RCC 7860 (cell line): ENCODE data around the gene MRPS18A.
A peak's percentile ranks its signal among the peaks of the same experiment; 100 is the strongest.
"Not testable (repeated sequence)": the region's sequence is repeated elsewhere in the genome, so short reads cannot be mapped to it uniquely, and the experiment has no call there.

Experiments
- DNase-seq: peaks from one replicate; pipeline ENCODE4 v3.0.0-alpha.2; 2015; ENCODE audit warnings: low spot score
- FAIRE-seq: peaks from 2 replicates; lab custom pipeline; 2012; peaks lifted over from hg19 to GRCh38; lab: Jason Lieb, UNC

MRPS18A gene

GRCh38 chr6:43717822-43718221 is 30.2 kb upstream of the MRPS18A start:
- FAIRE-seq (no peak), DNase-seq (no peak)

DNA sequence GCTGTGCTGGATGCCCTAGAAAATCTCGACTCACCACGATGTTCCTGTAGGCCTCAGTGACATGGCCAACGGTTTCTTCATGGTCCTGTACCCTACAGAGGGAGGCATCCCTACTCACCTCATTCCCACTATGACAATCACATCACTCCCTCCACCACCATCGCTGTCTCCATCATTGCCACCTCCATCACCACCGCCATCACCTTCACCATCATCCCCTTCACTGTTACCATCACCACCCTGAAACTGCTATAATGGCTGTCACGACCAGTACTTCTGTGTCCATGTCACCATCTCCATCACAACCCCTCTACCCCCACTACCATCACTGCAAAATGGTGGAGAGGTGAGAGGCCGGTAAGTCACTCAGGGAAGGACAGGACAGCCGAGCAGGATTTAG is 29.8 kb upstream of the MRPS18A start:
- DNase-seq (no peak), FAIRE-seq (no peak)

DNA sequence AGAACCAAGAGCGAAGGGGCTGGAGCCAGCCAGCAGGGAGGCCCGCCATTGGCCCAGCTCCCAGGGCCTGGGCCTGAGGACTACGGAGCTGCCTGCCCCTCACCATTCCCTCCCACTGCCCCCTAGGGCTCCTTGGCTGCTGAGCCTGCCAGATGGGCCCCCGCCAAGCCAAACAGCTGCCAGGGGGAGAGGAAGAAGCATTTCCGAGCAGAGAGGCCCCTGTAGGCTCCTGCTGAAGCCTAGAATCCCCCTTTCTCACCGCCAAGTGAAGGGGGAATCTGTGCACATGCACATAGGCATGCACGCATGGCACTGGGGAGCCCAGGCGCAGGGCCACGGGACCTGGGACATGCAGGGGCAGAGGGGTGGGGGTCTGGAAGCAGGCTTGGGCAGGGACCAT is 28.5 kb upstream of the MRPS18A start:
- DNase-seq (no peak), FAIRE-seq (no peak)

DNA sequence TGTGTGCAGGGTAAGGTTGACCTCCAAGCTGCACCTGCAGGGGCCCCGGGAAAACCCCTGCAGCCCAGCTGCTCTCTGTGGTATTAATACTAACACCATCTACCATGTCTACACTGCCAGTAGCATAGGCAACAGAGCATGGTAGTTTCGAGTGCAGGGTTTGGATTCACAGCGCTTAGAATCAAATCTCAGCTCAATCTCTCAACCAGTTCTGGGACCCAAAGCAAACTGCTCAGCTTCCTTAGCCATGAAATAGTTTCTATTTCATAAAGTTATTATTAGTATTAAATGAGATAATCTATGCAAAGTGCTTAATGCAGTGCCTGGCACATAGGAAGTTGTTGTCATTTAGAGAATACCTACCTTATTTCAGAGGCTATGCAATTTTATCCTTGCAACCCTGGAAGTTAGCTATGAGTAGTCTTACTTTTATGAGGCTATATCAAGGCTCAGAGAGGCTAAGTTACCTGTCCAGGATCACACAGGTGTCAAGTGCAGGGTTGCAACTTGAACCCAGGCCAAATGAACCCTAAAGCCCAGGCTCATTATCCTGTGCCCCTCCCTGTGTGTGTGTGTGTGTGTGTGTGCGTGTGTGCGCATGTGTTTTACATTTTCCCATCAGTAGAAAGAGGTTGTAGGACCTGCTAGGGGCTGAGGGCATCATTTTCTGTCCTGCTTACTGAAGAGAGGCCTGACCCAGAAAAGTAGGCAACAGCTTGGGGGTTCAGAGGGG is 27.6 kb upstream of the MRPS18A start:
- DNase-seq: no peak
- FAIRE-seq: no peak

- FAIRE-seq (no peak), DNase-seq (no peak)
These were observed 26.9 kb upstream of the MRPS18A start for GRCh38 chr6:43714311-43715055.

GRCh38 chr6:43713643-43714310 is 26.2 kb upstream of the MRPS18A start:
- FAIRE-seq (no peak), DNase-seq (no peak)

DNA sequence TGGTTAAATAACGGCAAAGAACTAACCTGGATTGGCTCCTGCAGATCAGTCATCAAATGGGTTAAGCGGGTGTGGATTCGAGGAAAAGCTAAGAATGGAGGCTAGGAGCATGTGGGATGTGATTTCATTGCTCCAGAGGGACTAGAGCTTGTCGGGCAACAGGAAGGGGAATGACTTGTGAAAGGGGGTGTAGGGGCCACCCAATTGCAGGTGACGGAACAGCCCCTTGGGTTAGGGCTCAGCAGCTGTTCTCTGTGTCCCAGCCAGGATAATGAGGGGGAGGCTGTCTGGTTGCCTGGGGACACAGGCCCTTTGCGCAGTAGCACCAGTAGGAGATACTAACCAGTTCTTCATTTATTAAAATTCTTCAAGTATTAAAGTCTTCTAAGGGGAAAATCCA is 25.0 kb upstream of the MRPS18A start:
- DNase-seq (no peak), FAIRE-seq (no peak)

DNA sequence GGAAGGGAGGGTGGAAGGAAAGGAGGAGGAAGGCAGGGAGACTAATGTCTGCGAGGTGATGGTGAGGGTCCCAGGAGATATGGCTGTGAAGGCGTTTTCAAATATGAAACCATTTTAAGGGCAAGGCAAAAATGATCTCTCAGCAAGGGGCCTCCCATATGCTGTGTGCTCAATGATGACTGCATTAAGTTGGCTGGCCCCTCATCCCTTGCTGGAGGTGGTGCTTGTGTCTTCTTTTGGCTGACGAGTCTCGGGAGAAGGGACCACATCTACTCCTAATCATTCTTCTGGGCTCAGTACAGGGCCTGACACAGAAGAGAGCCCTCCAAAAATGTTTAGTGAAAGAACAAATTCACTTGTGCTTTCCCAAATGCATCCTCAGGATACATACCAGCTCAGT is 23.0 kb upstream of the MRPS18A start:
- no peak for DNase-seq
- no peak for FAIRE-seq

DNA sequence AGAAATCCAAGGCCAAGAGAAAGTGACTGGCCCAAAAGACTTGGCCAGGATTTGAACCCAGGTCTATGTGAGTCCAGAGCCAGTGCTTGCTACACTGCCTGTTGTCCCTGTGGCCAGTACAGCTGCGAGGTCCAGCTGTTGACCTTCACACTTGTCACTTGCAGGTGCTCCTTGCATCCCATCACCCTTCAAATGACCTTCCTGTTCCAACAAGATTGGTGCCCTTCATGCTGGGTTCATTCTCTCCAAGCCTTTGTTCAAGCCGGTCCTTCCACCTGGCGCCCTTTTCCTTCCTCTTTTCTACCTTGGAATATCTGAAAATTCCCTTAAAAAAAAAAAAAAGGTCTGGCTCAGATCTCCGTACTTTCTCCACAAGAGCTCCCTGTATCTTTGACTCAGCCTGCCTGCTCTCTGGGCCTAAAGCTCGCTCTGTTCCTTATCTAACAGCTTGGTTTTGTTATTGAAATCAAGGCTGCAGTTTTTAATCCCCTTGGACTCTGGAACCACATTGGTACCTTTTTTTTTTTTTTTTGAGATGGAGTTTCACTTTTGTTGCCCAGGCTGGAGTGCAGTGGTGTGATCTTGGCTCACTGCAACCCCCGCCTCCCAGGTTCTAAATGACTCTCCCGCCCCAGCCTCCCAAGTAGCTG is 22.2 kb upstream of the MRPS18A start:
- FAIRE-seq: no peak
- DNase-seq: no peak

- FAIRE-seq (no peak), DNase-seq (no peak)
These were observed 21.5 kb upstream of the MRPS18A start for GRCh38 chr6:43708860-43709653.

GRCh38 chr6:43707767-43708166 is 20.2 kb upstream of the MRPS18A start:
- no peak for FAIRE-seq
- DNase-seq: no peak

DNA sequence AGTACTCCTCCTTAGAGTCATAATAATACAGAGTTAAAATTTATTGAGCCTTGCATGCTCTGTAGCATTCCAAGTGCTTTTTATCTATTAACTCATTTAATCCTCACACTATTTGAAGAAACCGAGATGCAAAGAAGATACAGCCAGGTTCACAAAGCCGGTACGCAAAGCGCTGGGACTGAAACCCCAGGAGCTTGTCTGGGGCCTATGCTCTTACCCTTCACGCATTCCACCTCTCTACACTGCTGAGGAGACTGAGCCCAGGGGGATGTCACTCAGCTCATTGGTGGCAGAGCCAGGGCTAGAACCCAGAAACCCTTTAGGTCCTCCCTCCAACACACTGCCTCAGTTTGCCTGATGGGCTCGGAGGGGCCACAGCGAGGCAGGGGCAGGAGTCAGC is 19.7 kb upstream of the MRPS18A start:
- FAIRE-seq (no peak), DNase-seq (no peak)

DNA sequence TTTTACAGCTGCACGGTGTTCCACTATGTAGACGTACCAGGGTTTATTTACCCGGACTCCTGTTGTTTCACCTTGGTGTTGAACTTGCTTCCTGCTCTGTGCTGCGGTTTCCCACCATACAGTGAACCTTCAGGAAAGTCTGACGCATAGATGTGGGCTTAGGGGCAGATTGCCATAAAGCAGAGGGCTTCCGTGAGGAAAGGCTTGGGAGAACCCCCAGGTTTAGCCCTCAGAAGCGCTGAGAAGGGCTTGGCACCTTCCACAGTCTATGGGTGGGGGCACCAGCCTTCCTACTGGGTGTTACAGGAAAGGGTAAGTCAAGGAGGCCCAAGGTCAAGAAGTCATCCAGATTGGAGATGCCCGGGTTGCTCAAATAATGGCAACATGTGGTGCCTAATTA is 19.2 kb upstream of the MRPS18A start:
- FAIRE-seq (no peak), DNase-seq (no peak)

DNA sequence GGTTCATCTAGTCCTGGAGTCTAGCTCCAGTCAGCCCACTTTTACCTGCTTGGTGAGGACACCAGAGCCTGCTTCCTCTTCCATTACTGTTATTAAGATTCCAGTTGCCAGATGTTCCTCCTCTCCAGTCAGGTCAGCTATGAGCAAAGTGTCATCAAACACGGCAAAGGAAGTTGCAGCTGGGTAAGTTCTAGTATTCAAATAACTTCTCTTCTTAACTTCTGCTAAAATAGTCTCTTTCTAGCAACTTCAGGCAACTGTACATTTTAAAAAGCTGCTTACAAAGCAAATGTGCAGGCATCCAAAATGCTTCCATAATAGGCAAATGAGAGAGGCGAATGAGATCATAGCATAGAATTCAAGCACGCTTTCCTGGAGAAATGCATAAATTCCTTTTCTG is 18.4 kb upstream of the MRPS18A start:
- DNase-seq (no peak), FAIRE-seq (no peak)

DNA sequence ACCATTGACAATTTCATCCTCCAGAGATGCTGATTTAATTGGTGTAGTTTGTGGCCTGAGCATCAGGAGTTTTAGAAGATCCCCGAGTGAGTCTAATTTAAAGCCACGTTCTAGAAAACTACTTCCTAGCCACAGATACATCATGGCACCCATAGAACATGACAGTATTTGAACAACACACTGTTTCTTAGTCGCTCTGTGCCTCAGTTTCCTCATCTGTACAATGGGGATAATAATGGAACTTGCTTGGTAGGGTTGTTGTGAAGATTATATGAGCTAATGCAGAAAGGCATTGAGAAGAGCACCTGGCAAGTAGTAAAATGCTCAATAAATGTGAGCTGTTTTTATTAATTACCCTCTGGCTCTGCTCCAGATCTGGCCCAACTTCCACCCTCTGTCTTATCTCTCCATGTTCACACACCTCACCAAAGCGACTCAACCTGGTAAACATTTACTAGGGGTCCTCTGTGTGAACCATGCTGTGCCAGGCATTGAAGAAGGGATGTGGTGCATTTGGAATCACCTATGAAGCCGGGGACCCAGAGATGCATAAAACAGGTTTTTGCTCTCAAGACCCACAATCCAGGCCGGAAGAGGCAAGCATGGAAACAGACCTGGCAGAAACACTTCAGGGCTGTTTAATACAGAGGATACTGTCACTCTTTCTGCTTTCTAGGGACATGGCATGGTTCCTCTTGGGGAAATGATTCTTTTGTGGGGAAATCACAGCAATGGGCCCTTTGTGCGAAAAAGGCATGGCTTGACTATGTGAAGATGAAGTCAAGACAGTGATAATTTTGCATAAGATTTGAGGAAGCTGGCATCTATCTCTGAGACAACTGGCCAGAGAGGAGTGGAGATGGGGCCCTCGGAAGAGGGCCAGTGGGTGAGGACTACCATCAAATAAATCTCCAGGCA is 16.2 kb upstream of the MRPS18A start:
- FAIRE-seq (no peak), DNase-seq (no peak)

- FAIRE-seq (no peak), DNase-seq (peak; percentile 37)
These were observed 15.2 kb upstream of the MRPS18A start for GRCh38 chr6:43702534-43703440.

GRCh38 chr6:43702171-43702533 is 14.6 kb upstream of the MRPS18A start:
- DNase-seq (no peak), FAIRE-seq (no peak)

GRCh38 chr6:43700939-43701560 is 13.5 kb upstream of the MRPS18A start:
- FAIRE-seq, DNase-seq: not testable (repeated sequence)
